ENCODE data around the gene SLC25A44.
A peak's percentile ranks its signal among the peaks of the same experiment; 100 is the strongest.

SLC25A44 gene, protein sequence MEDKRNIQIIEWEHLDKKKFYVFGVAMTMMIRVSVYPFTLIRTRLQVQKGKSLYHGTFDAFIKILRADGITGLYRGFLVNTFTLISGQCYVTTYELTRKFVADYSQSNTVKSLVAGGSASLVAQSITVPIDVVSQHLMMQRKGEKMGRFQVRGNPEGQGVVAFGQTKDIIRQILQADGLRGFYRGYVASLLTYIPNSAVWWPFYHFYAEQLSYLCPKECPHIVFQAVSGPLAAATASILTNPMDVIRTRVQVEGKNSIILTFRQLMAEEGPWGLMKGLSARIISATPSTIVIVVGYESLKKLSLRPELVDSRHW

DNA sequence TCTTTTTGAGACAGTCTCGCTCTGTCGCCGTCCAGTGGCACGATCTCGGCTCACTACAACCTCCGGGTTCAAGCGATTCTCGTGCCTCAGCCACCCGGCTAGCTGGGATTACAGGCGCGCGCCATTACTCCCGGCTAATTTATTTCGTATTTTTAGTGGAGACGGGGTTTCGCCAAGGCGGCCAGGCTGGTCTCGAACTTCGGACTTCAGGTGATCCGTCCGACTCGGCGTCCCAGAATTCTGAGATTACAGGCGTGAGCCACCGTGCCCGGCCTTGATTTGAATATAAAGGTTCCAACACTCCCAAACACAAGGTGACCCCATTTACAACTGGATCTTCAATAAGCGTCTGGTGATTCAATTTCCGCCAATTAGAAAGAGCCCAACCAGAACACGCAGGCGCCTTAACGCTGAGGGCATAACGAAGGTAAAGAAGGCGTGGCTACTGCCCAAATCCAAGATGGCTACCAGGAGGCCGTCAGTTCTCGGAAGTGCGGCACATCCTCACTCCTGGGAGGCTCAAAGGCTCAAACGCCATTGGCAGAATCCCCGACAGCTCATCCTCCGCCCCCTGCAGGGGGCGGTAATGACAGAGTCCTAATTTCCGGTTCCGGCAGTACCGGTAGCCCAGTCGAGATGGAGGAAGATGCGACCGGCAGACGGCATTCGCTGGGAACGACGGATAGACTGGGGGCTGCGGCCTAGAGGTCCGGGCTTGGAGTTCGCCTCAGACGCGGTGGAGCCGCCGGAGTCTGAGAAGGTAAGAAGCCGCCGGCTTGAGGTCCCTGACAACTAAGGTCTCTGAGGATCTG is at the start of gene SLC25A44:
TSS of gene SLC25A44 (plus strand) at position 617 of the 812 bp plus-strand sequence. CDS start 5,744 bp downstream, outside the sequence.
- peak; percentile 99 for DNase-seq

DNA sequence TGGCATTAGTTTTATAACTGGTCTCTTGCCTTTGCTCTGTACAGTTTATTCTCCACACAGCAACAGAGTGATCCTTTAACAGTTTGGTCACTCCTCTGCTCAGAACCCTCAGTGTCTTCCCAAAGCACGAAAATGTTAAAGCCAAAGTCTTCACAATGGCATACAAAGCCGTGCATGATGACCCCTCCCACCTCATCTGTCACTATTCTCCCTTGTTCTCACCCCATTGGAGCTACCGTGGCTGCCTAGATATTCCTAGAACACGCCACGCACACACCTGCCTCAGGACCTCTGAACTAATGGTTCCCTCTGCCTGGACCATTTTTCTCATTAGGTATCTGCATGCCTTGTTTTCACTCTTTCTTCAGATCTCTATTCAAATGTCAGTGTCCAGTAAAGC is 49.2 kb upstream of the SLC25A44 start:
- DNase-seq: no peak

DNA sequence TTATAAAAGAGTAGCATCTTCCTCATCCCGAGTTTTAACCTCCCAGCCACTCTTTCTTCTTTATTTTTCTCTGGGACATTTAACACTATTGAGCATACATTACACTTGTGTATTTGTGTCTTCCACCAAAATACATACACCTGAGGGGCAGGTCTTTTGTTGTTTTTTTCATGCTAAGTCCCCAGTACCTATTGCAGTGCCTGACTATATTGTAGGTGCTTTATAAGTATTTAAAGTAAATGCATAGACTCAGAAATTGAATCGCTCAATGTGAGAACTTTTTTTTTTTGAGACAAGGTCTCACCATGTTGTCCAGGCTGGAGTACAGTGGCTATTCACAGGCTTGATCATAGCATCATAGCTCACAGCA is 48.3 kb upstream of the SLC25A44 start:
- no peak for DNase-seq

DNA sequence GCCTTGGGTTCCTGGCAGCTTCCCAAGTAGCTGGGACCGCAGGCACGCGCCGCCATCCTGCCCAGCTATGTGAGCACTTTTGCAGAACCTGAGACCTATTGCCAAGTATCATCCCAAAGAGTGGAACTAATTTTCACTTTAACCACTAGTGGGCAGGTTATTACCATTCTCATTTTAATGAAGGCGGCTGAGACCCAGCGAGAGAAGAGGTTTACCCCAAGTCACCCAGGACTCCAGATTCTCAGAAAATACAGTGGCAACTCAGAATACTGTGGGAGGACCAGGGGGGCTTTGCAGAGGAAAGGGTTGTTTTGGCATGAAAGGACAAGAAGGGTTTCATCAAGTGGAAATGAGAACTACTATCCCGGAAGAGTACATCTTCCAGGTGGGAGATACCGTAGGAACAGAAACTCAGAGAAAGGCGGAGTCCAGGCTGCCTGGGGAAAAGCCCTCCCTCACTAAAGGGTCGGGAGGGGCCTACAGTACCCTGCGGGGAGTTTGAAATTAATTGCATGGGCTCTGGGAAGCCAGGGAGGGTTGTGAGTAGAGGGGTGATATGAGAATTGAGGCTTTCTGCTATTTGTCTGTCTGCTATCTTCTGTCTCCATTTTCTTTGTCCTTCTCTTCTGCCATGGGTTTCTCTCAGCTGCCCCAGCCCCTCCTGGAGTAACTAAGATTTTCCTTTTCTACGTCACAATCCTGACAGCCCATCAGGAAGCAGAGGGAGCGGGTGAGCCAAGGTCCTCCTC is 47.7 kb upstream of the SLC25A44 start:
- DNase-seq: peak; percentile 70

DNA sequence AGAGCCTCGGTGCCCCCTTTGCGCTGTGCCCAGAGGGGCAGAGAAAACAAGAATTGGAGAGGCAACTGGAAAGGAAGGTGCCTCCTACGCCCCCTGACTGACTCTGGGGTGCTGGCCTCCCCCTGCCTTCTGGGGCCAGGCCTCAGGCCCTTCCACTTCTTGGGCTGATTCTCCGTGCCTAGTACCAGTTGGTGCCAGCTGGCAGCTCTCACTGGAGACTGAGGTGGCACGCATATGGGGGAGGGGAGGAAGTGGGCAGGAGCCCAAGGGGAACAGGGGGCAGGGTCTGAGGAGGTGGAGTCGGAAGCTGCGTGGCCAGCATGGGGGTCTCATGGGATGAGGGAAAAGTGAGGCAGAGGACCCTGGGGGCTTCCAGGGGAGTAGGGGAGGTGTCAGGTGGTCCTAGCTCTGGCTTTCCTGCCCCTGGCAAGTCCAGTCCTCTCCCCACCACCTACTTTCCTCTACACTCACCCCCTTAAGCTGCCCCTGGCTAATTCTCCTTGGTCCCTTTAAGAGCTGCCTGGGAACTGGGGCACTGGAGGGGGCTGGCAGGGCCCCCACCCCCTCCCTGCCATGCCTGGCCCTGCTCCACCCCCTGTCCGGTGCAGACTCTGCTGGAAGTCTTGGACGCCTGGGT is 47.0 kb upstream of the SLC25A44 start:
- DNase-seq: no peak

DNA sequence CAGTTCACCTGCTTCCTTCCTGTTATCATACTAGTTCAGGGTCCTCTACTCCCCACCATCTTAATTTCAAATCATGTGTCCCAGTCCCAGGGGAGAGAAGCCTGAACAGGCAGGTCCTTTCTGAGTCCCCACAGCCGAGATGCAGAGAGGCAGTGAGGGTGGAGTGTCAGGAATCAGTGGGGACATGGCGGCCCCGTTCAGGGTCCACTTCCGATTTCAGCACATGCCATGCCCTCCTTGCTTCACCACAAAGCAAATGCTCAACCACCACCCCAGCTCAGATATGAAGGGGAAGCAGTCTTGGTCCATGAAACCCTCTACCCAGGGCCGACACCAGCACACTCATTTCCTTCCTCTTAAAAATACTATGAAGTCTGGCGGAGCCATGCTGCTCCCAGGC is 45.7 kb upstream of the SLC25A44 start:
- DNase-seq: no peak

DNA sequence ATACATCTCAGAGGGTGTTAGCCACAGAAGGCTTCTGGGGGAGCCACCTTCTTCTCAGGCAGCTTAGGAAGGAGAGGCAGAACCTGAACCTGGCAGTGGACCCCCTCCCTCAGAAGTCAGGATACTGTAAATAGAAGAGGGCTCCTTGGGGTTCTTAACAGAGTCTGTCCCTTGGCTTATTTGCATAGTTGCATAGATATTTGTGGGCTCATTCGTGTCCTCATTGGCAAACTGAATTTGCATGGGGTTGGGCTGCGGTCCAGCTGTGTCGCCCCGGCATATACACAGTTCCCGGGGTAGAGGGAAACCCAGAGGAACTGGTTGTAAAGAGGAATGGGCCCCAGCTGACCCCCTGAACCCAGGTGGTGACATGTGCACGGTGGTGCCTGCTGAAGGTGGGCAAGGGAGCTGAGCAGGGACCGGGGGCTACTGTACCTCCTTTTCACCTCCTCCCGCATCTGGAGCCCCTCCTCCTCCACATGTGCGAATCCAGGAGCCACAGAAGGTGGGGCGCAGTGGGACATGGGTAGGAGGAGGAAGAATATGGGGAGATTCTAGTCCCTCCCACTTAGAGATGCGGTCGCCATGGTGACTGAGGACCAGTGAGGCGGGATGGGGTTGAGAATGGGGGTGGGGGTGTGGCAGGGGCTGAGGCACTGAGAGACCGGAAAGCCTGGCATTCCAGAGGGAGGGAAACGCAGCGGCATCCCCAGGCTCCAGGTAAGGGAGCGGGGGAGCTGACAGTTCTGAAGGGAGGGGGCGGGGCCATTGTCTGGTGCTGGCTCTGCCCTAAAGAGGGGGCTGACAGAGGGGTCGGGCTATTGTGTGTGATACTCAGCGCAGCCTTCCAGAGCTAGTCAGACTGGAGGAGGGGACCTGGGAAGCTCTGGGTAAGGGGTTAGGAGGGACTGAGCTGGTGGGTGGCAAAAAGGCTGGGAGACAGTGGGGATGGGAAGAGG is 44.3 kb upstream of the SLC25A44 start:
- no peak for DNase-seq

DNA sequence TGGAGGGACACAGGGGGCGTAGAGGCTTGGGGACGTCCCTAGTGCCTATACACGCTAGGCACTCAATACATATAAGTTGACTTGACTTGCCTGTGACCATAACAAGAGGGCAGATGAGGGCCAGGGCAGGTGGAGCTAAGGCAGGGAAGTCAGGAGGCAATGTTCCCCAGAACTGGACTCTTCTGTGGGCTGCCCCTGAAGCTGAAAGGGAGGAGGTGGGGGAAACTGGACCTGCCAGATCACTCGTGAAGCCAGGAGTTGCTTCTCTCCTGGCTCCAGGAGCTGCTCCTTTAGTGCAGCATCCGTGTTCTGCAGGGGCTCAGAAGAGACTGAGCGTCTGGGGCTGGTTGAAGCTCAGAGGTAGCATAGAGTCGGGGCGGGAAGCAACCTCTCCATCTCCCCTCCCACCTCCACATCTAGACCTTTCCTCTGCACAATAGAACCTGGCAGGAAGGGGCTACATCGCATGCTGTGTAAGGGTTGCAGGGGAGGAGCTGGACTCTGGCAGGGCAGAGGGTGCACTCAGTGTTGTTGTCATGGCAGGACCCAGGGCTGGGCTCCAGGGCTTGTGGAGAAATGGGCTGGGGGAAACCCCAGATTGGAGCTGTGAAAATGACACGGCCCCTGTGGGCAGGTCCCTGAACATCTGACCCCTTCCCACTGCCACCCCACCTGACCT is 43.4 kb upstream of the SLC25A44 start:
- no peak for DNase-seq

DNA sequence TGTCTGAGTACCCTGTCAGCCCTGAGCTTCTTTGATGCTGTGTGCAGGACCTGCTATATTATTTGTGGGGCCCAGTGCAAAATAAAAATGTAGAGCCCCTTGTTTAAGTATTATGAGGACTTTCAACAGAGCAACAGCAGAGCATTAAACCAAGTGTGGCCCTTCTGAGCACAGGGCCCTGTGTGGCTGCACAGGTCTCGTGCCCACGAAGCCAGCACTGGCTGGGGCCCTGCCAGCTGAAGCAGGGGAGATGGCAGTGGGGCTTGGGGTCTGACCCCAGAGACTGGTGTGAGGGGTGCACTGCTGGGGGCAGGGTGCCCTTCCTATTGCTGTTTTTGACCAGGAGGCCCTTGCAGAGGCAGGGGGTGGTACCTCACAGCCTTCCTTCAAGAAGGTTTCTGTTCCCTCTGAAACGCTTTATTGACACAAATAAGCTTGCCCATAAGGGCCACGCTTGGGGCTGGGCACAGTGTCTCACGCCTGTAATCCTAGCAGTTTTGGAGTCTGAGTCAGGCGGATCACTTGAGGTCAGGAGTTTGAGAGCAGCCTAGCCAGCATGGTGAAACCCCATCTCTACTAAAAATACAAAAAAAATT is 42.7 kb upstream of the SLC25A44 start:
- DNase-seq: no peak

DNA sequence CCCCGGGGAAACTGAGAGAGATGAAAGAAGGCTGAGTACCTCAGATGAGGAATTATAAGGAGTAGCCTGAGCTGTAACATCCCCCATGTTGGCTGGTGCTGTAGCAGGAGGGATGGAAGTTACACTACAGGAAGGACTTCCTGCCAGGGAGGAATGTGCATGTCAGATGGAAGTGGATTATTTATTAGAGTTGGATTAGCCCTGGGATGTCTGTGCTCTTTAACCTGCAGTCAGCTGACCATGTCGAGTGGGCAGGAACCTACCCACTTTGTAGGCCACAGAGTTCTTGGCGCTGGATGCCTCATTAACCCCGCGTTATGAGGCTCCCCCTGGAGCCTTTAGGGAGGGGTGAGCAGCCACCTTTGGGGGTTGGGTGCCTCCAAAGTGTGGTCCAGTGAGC is 41.3 kb upstream of the SLC25A44 start:
- no peak for DNase-seq

DNA sequence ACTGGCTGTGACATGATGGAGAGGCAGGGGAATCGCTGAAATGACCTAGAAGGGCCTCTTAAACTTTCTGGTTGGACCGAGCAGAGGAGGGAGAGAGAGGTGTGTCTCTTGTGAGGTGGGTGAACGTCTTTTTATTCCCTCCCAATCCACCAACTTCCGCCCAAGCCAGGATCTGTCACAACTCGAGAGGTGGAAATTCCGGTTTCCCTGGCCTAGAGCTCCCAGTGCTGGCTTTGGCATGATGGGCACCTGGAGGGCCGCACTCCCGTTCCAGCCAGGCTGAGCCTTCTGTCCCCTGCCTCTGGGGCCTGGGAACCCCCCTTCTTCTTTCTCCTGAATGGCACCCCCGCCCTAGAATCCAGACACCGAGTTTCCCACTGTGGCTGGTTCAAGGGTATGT is 40.5 kb upstream of the SLC25A44 start, which contains the start of gene SEMA4A:
TSS of gene SEMA4A (plus strand) at position 224 of the 400 bp plus-strand sequence. CDS start 994 bp downstream, outside the sequence.
- DNase-seq: no peak

DNA sequence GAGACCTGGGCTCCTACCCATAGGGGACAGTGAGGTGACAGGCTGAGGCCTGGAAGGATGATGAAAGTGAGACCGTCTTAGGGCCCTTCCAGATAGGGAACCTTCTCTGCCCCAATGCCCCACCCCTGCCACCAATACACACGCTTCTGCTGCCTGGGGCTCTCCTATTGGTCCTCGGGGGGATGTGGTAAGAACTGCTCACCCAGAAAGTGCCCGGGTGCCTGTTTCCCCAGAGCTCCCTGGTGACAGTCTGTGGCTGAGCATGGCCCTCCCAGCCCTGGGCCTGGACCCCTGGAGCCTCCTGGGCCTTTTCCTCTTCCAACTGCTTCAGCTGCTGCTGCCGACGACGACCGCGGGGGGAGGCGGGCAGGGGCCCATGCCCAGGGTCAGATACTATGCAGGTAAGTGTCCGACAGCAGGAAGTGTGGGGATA is 39.6 kb upstream of the SLC25A44 start:
- no peak for DNase-seq

DNA sequence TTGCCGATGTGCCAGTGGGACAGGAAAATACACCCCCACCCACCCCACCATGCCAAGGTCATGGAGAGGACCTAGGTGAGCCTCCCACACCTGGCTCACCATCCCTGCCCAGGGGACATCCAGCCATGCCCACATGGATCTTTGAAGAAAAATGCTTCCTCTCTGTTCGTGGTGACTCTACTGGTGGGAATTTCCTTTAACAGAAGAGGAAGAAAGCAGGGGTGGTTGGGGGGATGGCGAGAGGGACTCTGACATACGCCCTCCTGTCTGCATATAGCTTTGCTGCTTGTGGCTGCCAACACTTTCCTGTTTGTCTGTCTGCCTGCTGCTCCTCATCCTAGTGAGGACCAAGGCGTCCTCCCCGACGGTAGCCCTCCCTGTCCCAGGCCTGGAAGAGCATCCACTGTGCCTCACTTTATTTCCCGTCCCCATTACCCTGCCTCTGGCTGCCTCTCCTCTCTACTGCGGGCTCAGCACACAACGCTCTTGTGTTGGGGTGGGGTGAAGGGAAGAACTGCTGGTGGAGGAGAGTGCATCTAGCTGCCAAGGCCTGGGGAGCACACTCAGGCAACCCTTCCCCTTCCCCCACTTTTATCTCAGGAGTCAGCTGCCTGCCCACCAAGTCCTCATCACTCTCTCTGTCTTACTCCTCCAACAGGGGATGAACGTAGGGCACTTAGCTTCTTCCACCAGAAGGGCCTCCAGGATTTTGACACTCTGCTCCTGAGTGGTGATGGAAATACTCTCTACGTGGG is 38.0 kb upstream of the SLC25A44 start:
- no peak for DNase-seq

DNA sequence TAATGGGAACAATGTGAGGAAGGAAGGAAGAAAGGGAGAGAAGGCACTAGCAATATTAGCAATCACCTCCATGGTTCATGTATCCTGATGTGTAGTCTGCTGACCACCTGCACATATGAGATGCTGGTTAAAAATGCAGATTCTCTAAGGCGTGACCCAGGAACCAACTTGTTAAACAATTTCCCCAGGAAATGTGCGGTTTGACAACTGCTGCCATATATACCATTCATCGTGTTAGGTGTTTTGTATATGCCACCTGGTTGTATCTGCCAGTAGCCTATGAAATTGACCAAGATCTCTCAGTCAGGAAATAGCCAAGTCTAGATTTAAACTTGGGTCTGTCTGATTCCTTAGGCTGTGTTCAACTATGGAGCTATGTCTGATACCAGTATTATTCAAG is 36.4 kb upstream of the SLC25A44 start:
- DNase-seq: no peak

DNA sequence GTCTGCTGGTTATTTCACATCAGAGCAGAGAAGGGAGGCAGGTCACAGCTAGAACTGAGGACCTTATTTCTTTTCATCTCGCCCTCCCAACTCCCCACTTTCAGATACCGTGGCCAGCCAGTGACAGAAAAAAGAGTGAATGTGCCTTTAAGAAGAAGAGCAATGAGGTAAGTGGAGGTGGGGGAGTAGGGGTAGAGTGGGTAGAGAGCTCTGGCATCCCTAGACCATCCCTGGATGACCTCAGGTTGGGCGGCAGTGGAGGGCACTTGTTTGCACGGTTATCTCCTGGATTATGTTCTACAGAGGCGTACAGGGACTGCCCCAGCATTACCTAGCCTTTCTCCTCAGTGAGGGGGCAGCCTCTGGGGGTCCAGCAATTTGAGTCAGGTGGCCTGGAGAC is 35.9 kb upstream of the SLC25A44 start:
- DNase-seq: no peak

DNA sequence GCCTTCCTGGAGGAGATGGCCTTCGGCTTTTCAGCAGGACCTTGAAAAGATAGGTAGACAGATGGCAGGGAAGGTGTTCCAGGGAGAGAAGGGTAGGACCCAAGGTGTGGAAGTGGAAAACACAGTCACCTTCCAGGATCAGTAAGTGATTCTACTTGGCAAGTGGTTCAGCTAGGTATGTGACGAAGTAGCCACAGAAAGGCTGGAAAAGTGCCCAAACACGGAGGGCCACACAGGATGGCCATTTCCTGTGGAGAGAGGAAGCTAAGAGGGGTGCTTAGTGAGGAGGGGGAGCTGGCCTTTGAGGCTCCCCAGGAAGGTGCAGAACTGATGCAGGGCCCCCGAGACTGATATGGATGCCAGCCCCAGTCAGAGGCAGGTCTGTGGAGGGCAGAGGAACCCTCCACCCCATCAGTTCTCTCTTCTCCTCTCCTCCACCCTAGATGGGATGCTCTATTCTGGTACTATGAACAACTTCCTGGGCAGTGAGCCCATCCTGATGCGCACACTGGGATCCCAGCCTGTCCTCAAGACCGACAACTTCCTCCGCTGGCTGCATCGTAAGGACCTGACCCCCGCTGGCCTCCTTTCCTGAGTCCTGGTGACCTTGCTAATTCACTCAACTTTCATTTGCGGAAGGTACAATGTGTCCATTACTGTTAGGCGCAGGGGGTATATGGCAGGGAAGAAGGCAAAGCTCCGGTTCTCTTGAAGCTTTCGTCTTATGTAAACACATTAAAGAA is 33.7 kb upstream of the SLC25A44 start:
- no peak for DNase-seq

DNA sequence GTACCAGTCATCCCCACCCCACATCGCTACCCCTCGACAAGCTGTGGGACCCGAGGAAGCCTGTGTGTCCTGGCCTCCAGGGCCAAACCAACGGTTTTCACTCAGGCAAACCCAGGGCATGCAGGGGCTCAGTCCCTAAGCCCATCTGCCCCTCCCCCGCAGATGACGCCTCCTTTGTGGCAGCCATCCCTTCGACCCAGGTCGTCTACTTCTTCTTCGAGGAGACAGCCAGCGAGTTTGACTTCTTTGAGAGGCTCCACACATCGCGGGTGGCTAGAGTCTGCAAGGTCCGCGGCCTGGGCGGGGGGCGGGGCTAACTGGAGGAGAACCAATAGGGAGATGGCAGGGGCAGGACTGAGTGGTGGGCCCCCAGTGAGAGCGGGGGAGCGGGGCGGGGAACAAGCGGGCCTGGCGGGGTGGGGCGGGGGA is 33.1 kb upstream of the SLC25A44 start:
- peak; percentile 32 for DNase-seq

DNA sequence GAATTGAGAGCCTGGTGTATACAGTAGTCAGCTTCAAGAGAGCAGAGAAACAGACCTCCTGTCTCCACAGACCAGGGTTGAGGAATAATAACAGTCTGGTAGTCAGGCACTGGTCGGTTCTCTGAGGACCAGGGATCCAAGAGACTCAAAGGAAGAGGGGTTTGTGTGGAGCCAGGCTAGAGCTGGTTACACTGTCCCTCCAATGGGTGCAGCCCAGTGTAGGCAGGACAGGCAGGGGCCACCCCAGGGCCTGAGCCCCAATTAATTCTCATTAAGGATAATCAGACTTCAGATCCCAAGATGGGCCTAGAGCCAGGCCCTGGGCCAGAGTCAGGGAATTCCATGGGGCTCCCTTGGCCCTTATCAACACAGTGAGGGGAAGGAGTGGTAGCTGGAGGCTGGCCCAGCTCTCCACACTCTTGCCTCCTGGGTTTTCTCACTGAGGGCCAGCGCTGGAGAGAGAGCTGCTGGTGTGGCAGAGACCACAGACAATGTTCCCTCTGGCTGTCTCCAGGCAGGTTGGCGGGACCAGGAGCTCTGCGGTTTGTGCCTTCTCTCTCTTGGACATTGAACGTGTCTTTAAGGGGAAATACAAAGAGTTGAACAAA is 31.4 kb upstream of the SLC25A44 start:
- no peak for DNase-seq

DNA sequence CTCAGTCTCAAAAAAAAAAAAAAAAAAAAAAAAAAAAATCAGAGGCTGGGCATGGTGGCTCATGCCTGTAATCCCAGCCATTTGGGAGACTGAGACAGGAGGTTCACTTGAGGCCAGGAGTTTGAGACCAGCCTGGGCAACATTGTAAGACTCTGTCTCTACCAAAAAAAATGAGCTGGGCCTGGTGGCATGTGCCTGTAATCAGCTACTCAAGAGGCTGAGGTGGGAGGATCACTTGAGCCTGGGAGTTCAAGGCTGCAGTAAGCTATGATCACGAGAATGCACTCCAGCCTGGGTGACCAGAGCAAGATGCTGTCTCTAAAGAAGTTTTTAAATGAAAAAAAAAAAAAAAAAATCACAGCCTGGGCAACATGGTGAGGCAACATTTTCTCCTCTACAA is 30.2 kb upstream of the SLC25A44 start:
- DNase-seq: no peak

Measured in NCI-H2029 (cell line).